Natural killer cell (primary cell): ENCODE data around the gene RPL10L. TPM values are rescaled to one million over a fixed set of nuclear protein-coding genes. Genes with fewer than 3 reads are reported as not detected.

Experiments used
- ATAC-seq, 3 donors: fragments of 150-1000 bp in 2 of 3; fragments of 200-7000 bp in 1 of 3; cut with Tn5 transposase; 1 replicate in 1 of 3; 2 replicates in 2 of 3; pipeline ENCODE4 v1.10.0; 2021; ENCODE audit warnings: mild to moderate bottlenecking in 2 of 3, moderate library complexity in 2 of 3
- DNase-seq, 2 donors: peaks; one replicate each; pipeline versions ENCODE4 v3.0.0 to v3.0.0-alpha.2; 2013 to 2021; ENCODE audit warnings: mixed read lengths in 1 of 2
- H3K27ac ChIP-seq: one replicate; pipeline ENCODE4 v1.5.1; 2013; ENCODE audit warnings: mild to moderate bottlenecking, low read length
- H3K27me3 ChIP-seq: one replicate; pipeline ENCODE4 v1.6.1; 2013; ENCODE audit warnings: low read length; ENCODE audit not compliant: control insufficient read depth, insufficient read depth
- H3K36me3 ChIP-seq: one replicate; pipeline ENCODE4 v1.6.1; 2013; ENCODE audit warnings: low read length; ENCODE audit not compliant: control insufficient read depth, insufficient read depth
- H3K4me1 ChIP-seq: one replicate; pipeline ENCODE4 v1.6.1; 2013; ENCODE audit warnings: low read length; ENCODE audit not compliant: control insufficient read depth, insufficient read depth
- H3K4me3 ChIP-seq: one replicate; pipeline ENCODE4 v1.5.1; 2013; ENCODE audit warnings: low read length
- H3K9me3 ChIP-seq: one replicate; pipeline ENCODE4 v1.6.1; 2013; ENCODE audit warnings: low read length; ENCODE audit not compliant: control insufficient read depth, insufficient read depth
- H3K27ac Mint-ChIP-seq, 2 donors: one replicate each; pipeline ENCODE4 v1.8.0; 2022; ENCODE audit warnings: mild to moderate bottlenecking in 2 of 2, mixed read lengths in 2 of 2, moderate library complexity in 1 of 2
- H3K27me3 Mint-ChIP-seq, 2 donors: one replicate each; pipeline ENCODE4 v1.8.0; 2022; ENCODE audit warnings: low read depth in 2 of 2, mixed read lengths in 2 of 2
- H3K36me3 Mint-ChIP-seq: one replicate; pipeline ENCODE4 v1.8.0; 2022; ENCODE audit warnings: mixed read lengths
- H3K4me1 Mint-ChIP-seq, 2 donors: one replicate each; pipeline ENCODE4 v1.8.0; 2022; ENCODE audit warnings: mixed read lengths in 2 of 2
- H3K4me3 Mint-ChIP-seq: one replicate; pipeline ENCODE4 v1.8.0; 2022; ENCODE audit warnings: mild to moderate bottlenecking, moderate library complexity, mixed read lengths
- H3K9me3 Mint-ChIP-seq, 2 donors: one replicate each; pipeline ENCODE4 v1.8.0; 2022; ENCODE audit warnings: mixed read lengths in 2 of 2
- CTCF ChIP-seq: fragments of 200-600 bp; IDR thresholded peaks from one replicate; pipeline ENCODE4 v1.8.0; 2022; ENCODE audit warnings: antibody characterized with exemption
- WGBS: methylation state at CpG from one replicate; pipeline ENCODE4 v1.1.7; 2013; ENCODE audit warnings: missing lambda C conversion rate; ENCODE audit not compliant: insufficient coverage; 5-methylcytosine and 5-hydroxymethylcytosine counted together
- intact Hi-C: fragments of 100-400 bp; cut with micrococcal nuclease; formaldehyde crosslinking; loops from one replicate; pipeline ENCODE4 v1.14.2; 2022
- total RNA-seq, 4 donors: library from RNA; stranded (reverse); fragments of 120-200 nt in 1 of 4; gene quantifications; one replicate each; pipeline versions ENCODE4 v1.2.3 to v1.2.4, GENCODE V29; 2013 to 2022

Gene RPL10L
- total RNA-seq: not detected
- not detected for total RNA-seq (2013)

DNA sequence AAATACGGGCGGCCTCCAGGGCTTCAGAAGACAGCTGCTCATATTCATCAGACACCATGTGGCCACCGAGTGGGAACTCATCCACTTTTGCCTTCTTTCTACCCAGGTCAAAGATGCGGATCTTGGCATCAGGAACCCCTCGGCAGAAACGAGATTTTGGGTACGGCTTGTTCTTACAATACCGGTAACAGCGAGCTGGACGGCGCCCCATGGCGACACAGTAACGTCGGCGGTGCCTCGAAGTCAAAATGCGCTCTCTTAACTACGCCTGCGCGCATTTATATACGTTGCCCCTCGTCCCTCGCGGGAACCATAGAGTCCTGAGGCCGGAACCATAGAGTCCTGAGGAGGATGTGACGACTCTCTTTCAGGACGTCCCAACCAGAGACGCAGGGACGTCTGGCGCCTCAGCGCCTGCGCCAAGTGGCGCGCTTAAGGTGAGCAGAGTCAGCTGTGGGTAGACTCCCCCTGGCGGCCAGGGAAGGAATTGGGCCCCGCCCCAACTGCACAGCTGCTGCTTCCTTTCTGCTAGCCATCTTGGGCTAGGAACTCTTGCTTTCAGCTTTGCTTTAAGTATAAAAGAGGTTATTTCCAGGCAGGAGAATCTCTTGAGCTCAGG, at the start of gene RPL10L:
Gene RPL10L (minus strand): TSS at position 256 of the 619 bp plus-strand sequence. CDS start 45 bp downstream, at position 211.
- Histone ChIP-seq H3K27me3 (no peaks in the 10 kb centered on the region), H3K4me1 (no peaks in the 10 kb centered on the region), H3K36me3 (no peaks in the 10 kb centered on the region), H3K4me3 (no peak within 1 kb of the TSS), H3K27ac (no peak within 1 kb of the TSS), H3K9me3 (no peaks in the 10 kb centered on the region)
- Mint-ChIP-seq H3K4me1 (no peaks in the 10 kb centered on the region), H3K27me3 (no peaks in the 10 kb centered on the region), H3K36me3 (no peaks in the 10 kb centered on the region), H3K4me3 (no peak within 1 kb of the TSS), H3K27ac (no peak within 1 kb of the TSS), H3K9me3 (peaks cover 11 to 17% of the 10 kb centered on the region in 2 donors)
- 94% methylated on average over 36 of the region's 36 CpGs for WGBS
- DNase-seq (no peak), ATAC-seq (no peak)
- intact Hi-C loops: no loop called here
- no peak for TF ChIP-seq CTCF

DNA sequence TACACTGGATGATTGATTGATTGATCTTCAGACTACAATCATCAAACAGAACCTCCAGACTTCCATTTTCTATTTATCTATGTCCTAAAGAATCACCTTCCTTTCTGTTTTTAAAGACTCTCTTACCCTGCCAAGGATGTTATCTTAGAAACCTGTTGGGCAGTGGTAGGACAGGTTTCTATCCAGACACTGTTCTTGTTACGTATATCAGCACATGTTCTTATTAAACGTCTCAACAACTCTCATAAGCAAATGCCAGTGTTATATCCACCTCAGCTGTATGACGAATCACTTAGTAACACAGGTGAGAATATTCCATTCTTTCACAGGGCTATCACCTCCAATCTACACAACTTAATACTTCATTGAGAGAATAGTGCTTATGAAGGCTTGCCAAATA, 40.2 kb upstream of the RPL10L start:
- Histone ChIP-seq H3K36me3 (no peaks in the 10 kb centered on the region), H3K27ac (no peak overlapping the region), H3K4me3 (no peak overlapping the region), H3K9me3 (peaks cover 5% of the 10 kb centered on the region), H3K4me1 (no peaks in the 10 kb centered on the region), H3K27me3 (no peaks in the 10 kb centered on the region)
- Mint-ChIP-seq H3K9me3 (peaks cover 14 to 30% of the 10 kb centered on the region in 2 donors), H3K36me3 (no peaks in the 10 kb centered on the region), H3K4me3 (no peak overlapping the region), H3K27me3 (no peaks in the 10 kb centered on the region), H3K27ac (no peak overlapping the region), H3K4me1 (no peaks in the 10 kb centered on the region)
- ATAC-seq: no peak
- intact Hi-C loops: no loop called here
- TF ChIP-seq CTCF: no peak
- 89% methylated on average over 3 of the region's 3 CpGs for WGBS
- DNase-seq: no peak

- Mint-ChIP-seq H3K4me1 (no peaks in the 10 kb centered on the region), H3K9me3 (peaks cover 9 to 19% of the 10 kb centered on the region in 2 donors), H3K27ac (no peak overlapping the region), H3K27me3 (no peaks in the 10 kb centered on the region), H3K36me3 (peaks cover 11% of the 10 kb centered on the region), H3K4me3 (no peak overlapping the region)
- intact Hi-C loops: no loop called here
- Histone ChIP-seq H3K36me3 (no peaks in the 10 kb centered on the region), H3K9me3 (peaks cover 15% of the 10 kb centered on the region), H3K4me1 (no peaks in the 10 kb centered on the region), H3K27me3 (no peaks in the 10 kb centered on the region), H3K27ac (no peak overlapping the region), H3K4me3 (no peak overlapping the region)
- no peak for TF ChIP-seq CTCF
- 92% methylated on average over 4 of the region's 4 CpGs for WGBS
- no peak for DNase-seq
- no peak for ATAC-seq
These were observed 35.1 kb upstream of the RPL10L start for GRCh38 chr14:46686652-46687051.

- DNase-seq (no peak), ATAC-seq (no peak)
- intact Hi-C loops: no loop called here
- no peaks in the 10 kb centered on the region for H3K36me3 Mint-ChIP-seq
- no peak overlapping the region for H3K4me3 ChIP-seq
- H3K9me3 ChIP-seq: peaks cover 5% of the 10 kb centered on the region
- peaks cover 12 to 22% of the 10 kb centered on the region in 2 donors for H3K9me3 Mint-ChIP-seq
- H3K27ac Mint-ChIP-seq: no peak overlapping the region
- no peak overlapping the region for H3K27ac ChIP-seq
- no peak overlapping the region for H3K4me3 Mint-ChIP-seq
- no peaks in the 10 kb centered on the region for H3K4me1 ChIP-seq
- TF ChIP-seq CTCF: no peak
- 82% methylated on average over 3 of the region's 3 CpGs for WGBS
- no peaks in the 10 kb centered on the region for H3K27me3 Mint-ChIP-seq
- no peaks in the 10 kb centered on the region for H3K36me3 ChIP-seq
- H3K27me3 ChIP-seq: no peaks in the 10 kb centered on the region
- H3K4me1 Mint-ChIP-seq: no peaks in the 10 kb centered on the region
These were observed 20.5 kb upstream of the RPL10L start for GRCh38 chr14:46672128-46672527.
